ENCODE data around the gene CPT2.

The CPT2 gene

GRCh38 chr1:53196485-53197290 is at the start of gene CPT2 (continued):
- TF ChIP-seq ZNF140 (tag by site-specific recombination; IDR thresholded peaks at IDR 0.05) (no peak), SETDB1 (IDR thresholded peaks at IDR 0.05; ENCODE audit: insufficient read length, low read length) (no peak), ZNF19 (tag by site-specific recombination; IDR thresholded peaks at IDR 0.05; ENCODE audit: low read depth) (no peak), ZNF670 (tag by site-specific recombination; IDR thresholded peaks at IDR 0.05; ENCODE audit: low read depth) (no peak), HOXC10 (CRISPR knock-in tag; IDR thresholded peaks at IDR 0.05) (0 out of 2 replicates have a peak, but pooled peaks have one; percentile 33), ZNF175 (tag by site-specific recombination; IDR thresholded peaks at IDR 0.05) (no peak), ZNF561 (tag by site-specific recombination; IDR thresholded peaks at IDR 0.05; ENCODE audit: borderline replicate concordance) (peak; percentile 80; the same call in 1 of the 2 replicates), ZNF391 (tag by site-specific recombination; IDR thresholded peaks at IDR 0.05; ENCODE audit: borderline replicate concordance, low read depth) (no peak), ZXDB (tag by site-specific recombination; IDR thresholded peaks at IDR 0.05) (peak; percentile 98), PRDM10 (tag by site-specific recombination; IDR thresholded peaks at IDR 0.05) (peak; percentile 10; the same call in 1 of the 2 replicates), ZNF510 (tag by site-specific recombination; IDR thresholded peaks at IDR 0.05; ENCODE audit: insufficient replicate concordance) (no peak), ZFP69B (tag by site-specific recombination; IDR thresholded peaks at IDR 0.05) (peak; percentile 78; the same call in 1 of the 2 replicates), ATF2 (tag by site-specific recombination; IDR thresholded peaks at IDR 0.05; ENCODE audit: low read depth) (no peak), ZNF785 (tag by site-specific recombination; IDR thresholded peaks at IDR 0.05) (no peak), ZNF24 (tag by site-specific recombination; IDR thresholded peaks at IDR 0.05) (no peak), KLF1 (tag by site-specific recombination; IDR thresholded peaks at IDR 0.05) (peak; percentile 37; the same call in 1 of the 2 replicates), IKZF3 (tag by site-specific recombination; IDR thresholded peaks at IDR 0.05) (peak; percentile 90), ZNF394 (tag by site-specific recombination; IDR thresholded peaks at IDR 0.05; ENCODE audit: borderline replicate concordance) (peak; percentile 36; the same call in 1 of the 2 replicates), OVOL3 (tag by site-specific recombination; IDR thresholded peaks at IDR 0.05) (no peak), ZNF629 (tag by site-specific recombination; IDR thresholded peaks at IDR 0.05) (peak; percentile 75), BCL6B (tag by site-specific recombination; IDR thresholded peaks at IDR 0.05) (no peak), AEBP2 (tag by site-specific recombination; IDR thresholded peaks at IDR 0.05; ENCODE audit: borderline replicate concordance) (no peak), ZNF324 (tag by site-specific recombination; IDR thresholded peaks at IDR 0.05) (peak; percentile 43; the same call in 1 of the 2 replicates), ZBTB6 (tag by site-specific recombination; IDR thresholded peaks at IDR 0.05) (peak; percentile 5; the same call in 1 of the 2 replicates), ZNF426 (tag by site-specific recombination; IDR thresholded peaks at IDR 0.05) (no peak), ZNF692 (tag by site-specific recombination; IDR thresholded peaks at IDR 0.05) (peak; percentile 72; the same call in 1 of the 2 replicates), ZNF707 (tag by site-specific recombination; IDR thresholded peaks at IDR 0.05) (no peak)
